SH-SY5Y (cell line): Measurements from ENCODE around the gene MRC1.

Source experiments
- GATA2 ChIP-seq: IDR thresholded peaks from 2 replicates; pipeline ENCODE4 v1.6.1; 2011; ENCODE audit warnings: mild to moderate bottlenecking, low read depth, low read length
- GATA3 ChIP-seq: IDR thresholded peaks from 2 replicates; pipeline ENCODE4 v1.6.1; 2011; ENCODE audit warnings: low read depth, mild to moderate bottlenecking, low read length, moderate library complexity

DNA sequence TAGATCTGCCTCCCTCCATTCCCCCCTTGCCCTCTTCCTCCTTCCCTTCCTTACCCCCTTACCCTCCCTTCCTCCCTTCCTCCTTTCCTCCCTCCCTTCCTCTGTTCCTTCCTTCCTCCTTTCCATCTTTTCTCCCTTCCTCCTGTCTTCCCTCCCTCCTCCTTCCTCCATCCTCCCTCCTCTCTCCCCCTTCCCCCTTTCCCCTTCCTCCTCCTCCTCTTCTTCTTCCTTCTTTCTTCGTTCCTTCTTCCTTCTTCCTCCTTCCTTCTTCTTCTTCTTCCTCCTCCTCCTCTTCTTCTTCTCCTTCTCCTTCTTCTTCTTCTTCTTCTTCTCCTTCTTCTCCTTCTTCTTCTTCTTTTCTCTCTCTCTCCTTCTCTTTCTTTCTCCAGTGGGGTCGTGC lies 57.9 kb downstream of the MRC1 start:
- TF ChIP-seq GATA2 (no peak), GATA3 (no peak)
